DMS53 treated with DMSO at 0.1 percent for 48 hours (cell line): ENCODE results near the gene NAP1L5.
A peak's percentile ranks its signal among the peaks of the same experiment; 100 is the strongest.

Experiments
- DNase-seq: peaks from one replicate; lab custom pipeline; 2025; ENCODE audit not compliant: unreplicated experiment; lab: John Stamatoyannopoulos, UW

NAP1L5 gene

DNA sequence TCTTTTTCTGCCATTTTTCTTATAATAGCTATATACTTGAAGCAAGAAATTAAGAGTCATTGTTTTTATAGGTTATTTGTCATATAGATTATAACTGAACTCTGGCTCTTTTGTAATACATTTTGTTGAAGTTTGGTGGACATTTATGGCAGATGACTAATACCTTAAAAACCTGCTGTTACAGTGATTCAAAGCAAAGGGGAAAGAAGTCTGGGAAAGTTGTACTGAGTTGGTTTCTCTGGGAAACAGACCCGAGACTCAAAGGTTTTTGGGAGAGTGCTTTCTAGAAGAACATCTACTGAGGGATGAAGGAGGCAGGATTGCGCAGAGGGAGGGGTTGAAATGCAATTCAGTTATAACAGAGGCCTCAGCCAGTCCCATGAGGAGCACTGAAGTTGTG, 35.9 kb downstream of the NAP1L5 start:
- DNase-seq: no peak

DNA sequence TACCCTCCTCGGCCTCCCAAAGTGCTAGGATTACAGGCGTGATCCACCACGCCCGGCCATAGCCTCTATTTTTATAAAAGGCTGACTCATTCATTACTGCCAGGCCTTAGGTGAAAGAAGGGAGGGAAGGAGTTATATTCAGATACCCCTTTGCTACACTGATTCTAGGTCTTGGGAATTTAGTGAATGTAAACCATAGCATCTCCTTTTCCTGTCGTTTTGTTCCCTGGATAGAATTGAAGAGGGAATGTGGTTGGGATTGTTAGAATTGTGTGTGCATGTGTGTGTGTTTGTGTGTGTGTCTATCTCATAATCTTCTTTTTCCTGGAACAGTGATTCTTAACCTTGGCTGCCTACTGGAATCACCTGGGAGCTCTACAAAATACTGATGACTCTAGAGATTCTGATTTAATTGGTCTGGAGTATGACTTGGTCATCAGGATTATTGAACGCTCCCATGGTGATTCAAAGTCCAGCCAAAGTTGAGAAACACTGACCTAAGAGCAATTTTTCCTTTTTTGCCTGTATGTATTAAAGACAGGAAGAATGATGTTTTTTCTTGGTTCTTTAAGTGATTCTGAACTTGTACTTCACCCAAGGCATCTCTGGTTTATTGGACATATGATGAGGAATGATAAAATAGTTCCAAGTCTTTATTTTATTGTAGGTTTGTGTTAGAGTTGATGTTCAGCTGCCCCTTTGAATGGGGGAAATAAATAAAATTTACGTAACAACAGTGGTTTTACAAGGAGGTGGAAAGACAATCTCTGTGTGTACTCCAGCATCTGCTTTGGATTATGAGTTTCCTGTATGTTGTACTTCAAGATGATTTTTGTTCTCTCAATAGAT, 37.0 kb downstream of the NAP1L5 start:
- DNase-seq: no peak

DNA sequence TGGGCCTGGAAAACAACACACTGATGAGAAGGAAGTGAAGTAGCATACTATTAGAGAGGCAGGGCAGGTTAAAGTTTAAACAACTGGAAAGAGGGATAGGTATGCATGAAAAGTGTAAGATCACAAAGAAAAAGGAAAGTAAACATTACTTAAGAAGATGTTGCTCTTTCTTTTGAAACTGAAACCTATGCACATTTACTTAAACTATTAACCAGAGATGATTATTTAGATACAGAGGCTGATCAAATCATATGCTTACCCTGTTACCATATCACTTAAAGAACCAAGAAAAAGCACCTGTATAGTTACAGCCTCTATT, 37.8 kb downstream of the NAP1L5 start:
- DNase-seq: no peak

GRCh38 chr4:88659055-88659889, 38.4 kb downstream of the NAP1L5 start:
- peak; percentile 25 for DNase-seq

DNA sequence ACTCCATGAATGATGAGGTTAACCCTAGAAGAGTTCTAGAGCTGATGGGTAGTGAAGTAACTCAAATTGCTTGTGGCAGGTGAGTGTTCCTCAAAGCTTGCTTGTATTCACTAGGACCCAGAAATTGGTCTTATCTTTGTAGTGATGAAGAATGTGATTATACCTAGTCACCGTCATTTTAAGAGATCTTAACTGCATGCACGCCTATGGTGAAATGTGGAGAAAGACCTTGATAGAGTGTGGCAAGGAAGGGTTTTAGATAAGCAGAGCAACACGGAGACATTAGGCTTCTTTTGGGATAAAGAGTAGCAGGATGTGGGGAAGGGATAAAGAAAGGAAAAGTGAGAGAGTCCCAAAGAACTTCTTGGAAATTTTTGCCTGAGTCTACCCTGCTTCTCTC, 42.4 kb downstream of the NAP1L5 start:
- no peak for DNase-seq

GRCh38 chr4:88653371-88653946, 44.2 kb downstream of the NAP1L5 start:
- no peak for DNase-seq

DNA sequence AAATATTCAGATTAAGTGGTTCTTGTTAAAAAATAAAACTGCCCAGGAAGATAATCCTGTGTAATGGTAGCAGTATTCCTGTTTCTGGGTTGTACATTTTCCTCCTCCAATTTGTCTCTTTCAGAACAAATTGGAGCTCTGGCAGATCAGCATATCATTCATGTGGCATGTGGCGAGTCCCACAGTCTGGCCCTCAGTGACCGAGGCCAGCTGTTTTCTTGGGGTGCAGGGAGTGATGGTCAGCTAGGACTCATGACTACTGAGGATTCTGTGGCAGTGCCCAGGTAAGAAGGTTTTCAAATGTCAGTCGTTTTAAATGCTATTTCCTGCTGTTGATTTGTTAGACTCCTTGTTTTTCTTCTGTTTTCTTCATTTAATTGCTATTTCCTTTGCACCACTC, 47.9 kb downstream of the NAP1L5 start:
- no peak for DNase-seq

- DNase-seq: no peak
Observed at GRCh38 chr4:88646528-88647280, 50.9 kb downstream of the NAP1L5 start.

- no peak for DNase-seq
Observed at GRCh38 chr4:88645994-88646393, 51.6 kb downstream of the NAP1L5 start.
